WTC11 (cell line): ENCODE results near the gene NEUROD2. TPM values are rescaled to one million over a fixed set of nuclear protein-coding genes. Genes with fewer than 3 reads are reported as not detected.

Experiments
- ATAC-seq: fragments of 200-7000 bp; cut with Tn5 transposase; 2 replicates; pipeline ENCODE4 v1.10.0; 2021; ENCODE audit warnings: mild to moderate bottlenecking, moderate library complexity
- CTCF ChIA-PET: fragments of 300-600 bp; sonication (Branson Sonifier 250); formaldehyde crosslinking; loops from one replicate; lab custom pipeline; 2021; ENCODE audit warnings: antibody characterized with exemption; lab: Charles Lee
- POLR2A ChIA-PET: fragments of 350-600 bp; sonication (Branson Sonifier 250); formaldehyde crosslinking; loops from one replicate; lab custom pipeline; 2021; ENCODE audit warnings: antibody characterized with exemption; lab: Charles Lee
- DNase-seq: peaks from one replicate; pipeline ENCODE4 v3.0.0; 2021; ENCODE audit warnings: low spot score
- H3K27ac Mint-ChIP-seq: 2 replicates; pipeline ENCODE4 v1.8.0; 2021; ENCODE audit warnings: mixed read lengths
- H3K27me3 Mint-ChIP-seq: 2 replicates; pipeline ENCODE4 v1.8.0; 2021; ENCODE audit warnings: low read depth, mild to moderate bottlenecking, moderate library complexity, mixed read lengths
- H3K36me3 Mint-ChIP-seq: 2 replicates; pipeline ENCODE4 v1.8.0; 2021; ENCODE audit warnings: mixed read lengths
- H3K4me1 Mint-ChIP-seq: 2 replicates; pipeline ENCODE4 v1.8.0; 2022; ENCODE audit warnings: mixed read lengths
- H3K4me3 Mint-ChIP-seq: 2 replicates; pipeline ENCODE4 v1.8.0; 2021; ENCODE audit warnings: mild to moderate bottlenecking, moderate library complexity, mixed read lengths
- H3K9me3 Mint-ChIP-seq: 2 replicates; pipeline ENCODE4 v1.8.0; 2021; ENCODE audit warnings: mixed read lengths
- ARID4B ChIP-seq: sonication (generic); formaldehyde crosslinking; IDR thresholded peaks from 2 replicates; pipeline ENCODE4 v1.8.0; 2023; ENCODE audit warnings: missing genetic modification reagents, mild to moderate bottlenecking, borderline replicate concordance
- ATF1 ChIP-seq: sonication (generic); formaldehyde crosslinking; IDR thresholded peaks from 2 replicates; pipeline ENCODE4 v1.8.1; 2023; ENCODE audit warnings: mild to moderate bottlenecking, moderate library complexity, missing genetic modification reagents
- ATF6 ChIP-seq: sonication (generic); formaldehyde crosslinking; IDR thresholded peaks from 2 replicates; pipeline ENCODE4 v1.8.1; 2023; ENCODE audit warnings: mild to moderate bottlenecking, missing genetic modification reagents
- CBFB ChIP-seq: sonication (generic); formaldehyde crosslinking; IDR thresholded peaks from 2 replicates; pipeline ENCODE4 v1.8.1; 2022; ENCODE audit warnings: mild to moderate bottlenecking, low read depth, missing genetic modification reagents
- E2F4 ChIP-seq: sonication (generic); formaldehyde crosslinking; IDR thresholded peaks from 2 replicates; pipeline ENCODE4 v1.8.1; 2022; ENCODE audit warnings: low read depth, mild to moderate bottlenecking, moderate library complexity, missing genetic modification reagents, borderline replicate concordance
- GRHL2 ChIP-seq: fragments of 250-450 bp; sonication (Bioruptor Pico); IDR thresholded peaks from 2 replicates; pipeline ENCODE4 v1.8.0; 2022; ENCODE audit warnings: mild to moderate bottlenecking, moderate library complexity; ENCODE audit not compliant: insufficient replicate concordance, severe bottlenecking
- JUN ChIP-seq: sonication (generic); formaldehyde crosslinking; IDR thresholded peaks from 2 replicates; pipeline ENCODE4 v1.8.0; 2023; ENCODE audit warnings: mild to moderate bottlenecking, missing genetic modification reagents
- NFYB ChIP-seq: sonication (generic); formaldehyde crosslinking; conservative IDR thresholded peaks from 2 replicates; pipeline ENCODE4 v1.8.0; 2022; ENCODE audit warnings: low read depth, missing genetic modification reagents
- OVOL2 ChIP-seq: fragments of 250-450 bp; sonication (Bioruptor Pico); IDR thresholded peaks from 2 replicates; pipeline ENCODE4 v1.9.0; 2021; ENCODE audit warnings: mild to moderate bottlenecking, borderline replicate concordance
- PREB ChIP-seq: sonication (generic); formaldehyde crosslinking; IDR thresholded peaks from 2 replicates; pipeline ENCODE4 v1.8.1; 2022; ENCODE audit warnings: mild to moderate bottlenecking, missing genetic modification reagents, moderate library complexity, borderline replicate concordance
- SOX15 ChIP-seq: fragments of 250-450 bp; sonication (Bioruptor Pico); IDR thresholded peaks from 2 replicates; pipeline ENCODE4 v1.9.0; 2021; ENCODE audit warnings: mild to moderate bottlenecking
- USF1 ChIP-seq: sonication (generic); formaldehyde crosslinking; IDR thresholded peaks from 2 replicates; pipeline ENCODE4 v1.8.0; 2022; ENCODE audit warnings: mild to moderate bottlenecking, missing genetic modification reagents
- ZNF263 ChIP-seq: sonication (generic); formaldehyde crosslinking; IDR thresholded peaks from 2 replicates; pipeline ENCODE4 v1.8.1; 2022; ENCODE audit warnings: low read depth, mild to moderate bottlenecking, moderate library complexity, missing genetic modification reagents
- ZNF281 ChIP-seq: sonication (generic); formaldehyde crosslinking; IDR thresholded peaks from 2 replicates; pipeline ENCODE4 v1.8.0; 2023; ENCODE audit warnings: mild to moderate bottlenecking, missing genetic modification reagents
- ZNF423 ChIP-seq: fragments of 250-450 bp; sonication (Bioruptor Pico); IDR thresholded peaks from 2 replicates; pipeline ENCODE4 v2.1.2; 2022; ENCODE audit warnings: mild to moderate bottlenecking, moderate library complexity
- total RNA-seq: library from RNA; stranded (reverse); gene quantifications from 3 replicates; pipeline ENCODE4 v1.2.3, GENCODE V29; 2021

NEUROD2 gene
- total RNA-seq, 1 experiment from 2014 or later: not detected

- H3K9me3 Mint-ChIP-seq: no peaks in the 10 kb centered on the region
Observed at GRCh38 chr17:39602533-39603303, 5.0 kb downstream of the NEUROD2 start.

More at GRCh38 chr17:39602533-39603303, 5.0 kb downstream of the NEUROD2 start:
- TF ChIP-seq ZNF281 (CRISPR knock-in tag) (no peak), ZNF263 (CRISPR knock-in tag) (no peak), E2F4 (CRISPR knock-in tag) (no peak), USF1 (CRISPR knock-in tag) (no peak), ATF6 (no peak), GRHL2 (CRISPR knock-in tag) (no peak), SOX15 (CRISPR knock-in tag) (no peak), PREB (no peak), CBFB (CRISPR knock-in tag) (no peak), ATF1 (CRISPR knock-in tag) (no peak), OVOL2 (CRISPR knock-in tag) (no peak), ARID4B (CRISPR knock-in tag) (no peak), NFYB (CRISPR knock-in tag) (no peak), ZNF423 (no peak), JUN (CRISPR knock-in tag) (no peak)
- TF ChIP-seq, all 79 proteins: peak for 0
- ATAC-seq (no peak), DNase-seq (no peak)
- Mint-ChIP-seq H3K27ac (no peak overlapping the region), H3K4me3 (peak overlapping the region; percentile 59; the same call in 1 of the 2 replicates), H3K36me3 (no peaks in the 10 kb centered on the region), H3K27me3 (peaks cover 100% of the 10 kb centered on the region), H3K4me1 (peaks cover 60% of the 10 kb centered on the region)
- ChIA-PET POLR2A (no interaction called here), CTCF (interaction anchor here (1.3 to 11.0 kb wide), 6 partner anchors 11 to 53 kb away, joined by 3 to 98 read pairs (median 22); no protein-coding TSS in a partner anchor)
